Measurements from ENCODE around the gene XRCC1. TPM values are rescaled to one million over a fixed set of nuclear protein-coding genes. Genes with fewer than 3 reads are reported as not detected.
A peak's percentile ranks its signal among the peaks of the same experiment; 100 is the strongest.

Gene XRCC1
- total and polyA plus RNA-seq, 9 of the 15 experiments (the other 6 are each of a cell fraction or from before 2014, with no cell fraction given), result 1.5 to 36.9 (median 24.9) TPM

DNA sequence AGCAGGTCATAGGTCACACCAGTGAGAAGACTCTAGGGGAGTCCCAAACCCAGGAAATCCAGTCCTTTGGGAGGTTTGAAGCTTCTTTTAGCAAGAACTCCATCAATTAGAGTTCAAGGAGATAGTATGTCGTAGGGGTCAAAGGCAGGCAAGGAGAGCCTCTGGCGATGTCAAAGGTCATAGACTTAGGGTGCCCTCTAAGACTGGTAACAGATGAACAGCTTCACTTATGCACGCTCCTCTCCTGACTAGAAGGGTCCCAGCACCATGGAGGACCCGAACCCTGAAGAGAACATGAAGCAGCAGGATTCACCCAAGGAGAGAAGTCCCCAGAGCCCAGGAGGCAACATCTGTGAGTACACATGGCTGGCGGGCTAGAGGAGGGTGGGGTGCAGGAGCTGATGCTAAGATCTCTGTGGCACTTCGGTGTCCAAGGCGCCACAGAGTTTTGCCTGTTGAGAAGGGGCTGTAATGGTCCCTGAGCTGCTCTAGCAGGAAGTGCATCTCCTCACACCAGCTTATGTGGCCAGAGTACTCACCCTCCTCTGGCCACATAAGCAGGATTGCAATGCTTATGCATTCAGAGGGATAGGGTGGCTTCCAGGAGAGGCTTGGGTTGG, 21.6 kb upstream of the XRCC1 start (continued):
- TF ChIP-seq, protein P1, sequence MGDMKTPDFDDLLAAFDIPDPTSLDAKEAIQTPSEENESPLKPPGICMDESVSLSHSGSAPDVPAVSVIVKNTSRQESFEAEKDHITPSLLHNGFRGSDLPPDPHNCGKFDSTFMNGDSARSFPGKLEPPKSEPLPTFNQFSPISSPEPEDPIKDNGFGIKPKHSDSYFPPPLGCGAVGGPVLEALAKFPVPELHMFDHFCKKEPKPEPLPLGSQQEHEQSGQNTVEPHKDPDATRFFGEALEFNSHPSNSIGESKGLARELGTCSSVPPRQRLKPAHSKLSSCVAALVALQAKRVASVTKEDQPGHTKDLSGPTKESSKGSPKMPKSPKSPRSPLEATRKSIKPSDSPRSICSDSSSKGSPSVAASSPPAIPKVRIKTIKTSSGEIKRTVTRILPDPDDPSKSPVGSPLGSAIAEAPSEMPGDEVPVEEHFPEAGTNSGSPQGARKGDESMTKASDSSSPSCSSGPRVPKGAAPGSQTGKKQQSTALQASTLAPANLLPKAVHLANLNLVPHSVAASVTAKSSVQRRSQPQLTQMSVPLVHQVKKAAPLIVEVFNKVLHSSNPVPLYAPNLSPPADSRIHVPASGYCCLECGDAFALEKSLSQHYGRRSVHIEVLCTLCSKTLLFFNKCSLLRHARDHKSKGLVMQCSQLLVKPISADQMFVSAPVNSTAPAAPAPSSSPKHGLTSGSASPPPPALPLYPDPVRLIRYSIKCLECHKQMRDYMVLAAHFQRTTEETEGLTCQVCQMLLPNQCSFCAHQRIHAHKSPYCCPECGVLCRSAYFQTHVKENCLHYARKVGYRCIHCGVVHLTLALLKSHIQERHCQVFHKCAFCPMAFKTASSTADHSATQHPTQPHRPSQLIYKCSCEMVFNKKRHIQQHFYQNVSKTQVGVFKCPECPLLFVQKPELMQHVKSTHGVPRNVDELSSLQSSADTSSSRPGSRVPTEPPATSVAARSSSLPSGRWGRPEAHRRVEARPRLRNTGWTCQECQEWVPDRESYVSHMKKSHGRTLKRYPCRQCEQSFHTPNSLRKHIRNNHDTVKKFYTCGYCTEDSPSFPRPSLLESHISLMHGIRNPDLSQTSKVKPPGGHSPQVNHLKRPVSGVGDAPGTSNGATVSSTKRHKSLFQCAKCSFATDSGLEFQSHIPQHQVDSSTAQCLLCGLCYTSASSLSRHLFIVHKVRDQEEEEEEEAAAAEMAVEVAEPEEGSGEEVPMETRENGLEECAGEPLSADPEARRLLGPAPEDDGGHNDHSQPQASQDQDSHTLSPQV (IDR thresholded peaks at IDR 0.05), result 0 out of 2 replicates have a peak, but pooled peaks have one; percentile 48
- TF ChIP-seq E2F8 (IDR thresholded peaks at IDR 0.05; ENCODE audit: low read depth, partially characterized antibody) (peak; percentile 1), PHF21A (IDR thresholded peaks at IDR 0.05; ENCODE audit: borderline replicate concordance, low read depth) (no peak), HES1 (IDR thresholded peaks at IDR 0.05; ENCODE audit: low read depth) (0 out of 2 replicates have a peak, but pooled peaks have one; percentile 21), NR2C2 (CRISPR knock-in tag; IDR thresholded peaks at IDR 0.05) (peak; percentile 18; the same call in 1 of the 2 replicates), NR2C2 (tag; IDR thresholded peaks at IDR 0.05) (peak; percentile 94), RFX1 (IDR thresholded peaks at IDR 0.05) (no peak), E2F1 (CRISPR knock-in tag; IDR thresholded peaks at IDR 0.05) (no peak), MEF2A (IDR thresholded peaks at IDR 0.05; ENCODE audit: control insufficient read depth, low read depth, low read length) (no peak), HDGF (IDR thresholded peaks at IDR 0.05) (0 out of 2 replicates have a peak, but pooled peaks have one; percentile 47), PML (IDR thresholded peaks at IDR 0.05; ENCODE audit: low read length) (0 out of 2 replicates have a peak, but pooled peaks have one; percentile 9), BRCA1 (IDR thresholded peaks at IDR 0.05) (no peak), BRCA1 (CRISPR knock-in tag; IDR thresholded peaks at IDR 0.05) (no peak), E2F4 (CRISPR knock-in tag; IDR thresholded peaks at IDR 0.05; ENCODE audit: low read depth) (no peak), ESRRA (IDR thresholded peaks at IDR 0.05; ENCODE audit: borderline replicate concordance, low read depth) (peak; percentile 8; the same call in 1 of the 2 replicates), NR2C1 (IDR thresholded peaks at IDR 0.05) (peak; percentile 83), NR2C1 (tag; IDR thresholded peaks at IDR 0.05) (peak; percentile 70; the same call in 1 of the 2 replicates), ZC3H11A (IDR thresholded peaks at IDR 0.05; ENCODE audit: low read depth, low read length) (no peak)
